ENCODE measurements around the gene TIMM8A. TPM values are rescaled to one million over a fixed set of nuclear protein-coding genes. Genes with fewer than 3 reads are reported as not detected.

Gene TIMM8A
- polyA plus RNA-seq, 3 donors = 1.9 to 2.5 (median 2.4) TPM

DNA sequence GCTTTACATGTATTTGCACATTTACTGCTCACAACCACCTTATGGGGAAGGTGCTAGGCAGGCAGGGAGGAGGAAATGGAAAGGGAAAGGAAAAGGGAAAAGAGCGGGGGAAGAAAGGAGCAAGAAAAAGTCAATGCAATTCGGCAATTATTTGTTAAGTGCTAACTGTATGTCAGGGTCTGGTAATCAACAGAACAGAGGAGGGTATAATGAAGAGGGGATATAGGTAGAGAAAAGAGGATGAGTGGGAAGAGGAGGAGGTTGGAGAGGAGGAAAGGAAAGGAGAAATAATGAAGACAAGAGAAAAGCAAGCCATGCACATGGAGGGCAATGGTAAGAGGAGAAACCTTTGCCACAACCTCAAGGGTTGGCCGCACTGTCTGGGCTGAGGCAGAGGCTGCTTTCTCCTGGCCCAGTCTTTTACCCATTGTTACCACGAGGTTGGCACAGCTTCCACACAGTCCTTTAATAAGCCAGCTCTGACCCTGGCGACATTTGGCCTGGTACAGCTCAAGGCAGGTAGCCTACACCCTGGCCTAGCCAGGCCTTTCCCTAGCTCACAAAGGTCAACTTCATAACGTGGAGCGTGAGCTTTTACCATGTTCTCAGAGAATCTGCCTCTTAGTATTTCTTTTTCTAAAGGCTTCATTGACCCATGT lies 36.6 kb upstream of the TIMM8A start:
- H3K27ac ChIP-seq (ENCODE audit: low read depth in 1 of 2, low read length in 2 of 2) = peak overlapping the region; percentile 74 to 87
- TF ChIP-seq, protein P1, sequence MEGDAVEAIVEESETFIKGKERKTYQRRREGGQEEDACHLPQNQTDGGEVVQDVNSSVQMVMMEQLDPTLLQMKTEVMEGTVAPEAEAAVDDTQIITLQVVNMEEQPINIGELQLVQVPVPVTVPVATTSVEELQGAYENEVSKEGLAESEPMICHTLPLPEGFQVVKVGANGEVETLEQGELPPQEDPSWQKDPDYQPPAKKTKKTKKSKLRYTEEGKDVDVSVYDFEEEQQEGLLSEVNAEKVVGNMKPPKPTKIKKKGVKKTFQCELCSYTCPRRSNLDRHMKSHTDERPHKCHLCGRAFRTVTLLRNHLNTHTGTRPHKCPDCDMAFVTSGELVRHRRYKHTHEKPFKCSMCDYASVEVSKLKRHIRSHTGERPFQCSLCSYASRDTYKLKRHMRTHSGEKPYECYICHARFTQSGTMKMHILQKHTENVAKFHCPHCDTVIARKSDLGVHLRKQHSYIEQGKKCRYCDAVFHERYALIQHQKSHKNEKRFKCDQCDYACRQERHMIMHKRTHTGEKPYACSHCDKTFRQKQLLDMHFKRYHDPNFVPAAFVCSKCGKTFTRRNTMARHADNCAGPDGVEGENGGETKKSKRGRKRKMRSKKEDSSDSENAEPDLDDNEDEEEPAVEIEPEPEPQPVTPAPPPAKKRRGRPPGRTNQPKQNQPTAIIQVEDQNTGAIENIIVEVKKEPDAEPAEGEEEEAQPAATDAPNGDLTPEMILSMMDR (IDR thresholded peaks at IDR 0.05) = no peak
- peaks cover 5% of the 10 kb centered on the region for H4K20me1 ChIP-seq (ENCODE audit: insufficient read depth, low read length)
- no peaks in the 10 kb centered on the region for H3K9me3 ChIP-seq (replicated peaks in 1 of 2; ENCODE audit: control insufficient read depth in 1 of 2, insufficient read depth in 1 of 2, low read length in 2 of 2)
- peak overlapping the region; percentile 65 for H3K9ac ChIP-seq (ENCODE audit: insufficient read depth, low read length, poor library complexity, severe bottlenecking)
- intact Hi-C loops (cut with micrococcal nuclease) = no loop called here
- WGBS (ENCODE audit: insufficient coverage) = 42% methylated on average over 2 of the region's 7 CpGs
- H3K9me3 Mint-ChIP-seq = no peaks in the 10 kb centered on the region
- peaks cover 54% of the 10 kb centered on the region for H3K79me2 ChIP-seq (ENCODE audit: insufficient read depth, low read length)
- H3K4me2 ChIP-seq (replicated peaks; ENCODE audit: extremely low read depth, low read length, poor library complexity, severe bottlenecking) = peak overlapping the region; percentile 74
- H3K36me3 ChIP-seq (replicated peaks in 1 of 2; ENCODE audit: control insufficient read depth in 1 of 2, insufficient read depth in 2 of 2, low read length in 2 of 2) = no peaks in the 10 kb centered on the region
- peak overlapping the region; percentile 86 to 98 for H3K4me3 Mint-ChIP-seq
- DNase-seq = no peak
- peak overlapping the region; percentile 66 to 88 (median 82) for H3K4me3 ChIP-seq (replicated peaks in 1 of 3; ENCODE audit: low read depth in 2 of 3, low read length in 3 of 3)
- no peaks in the 10 kb centered on the region for H3K27me3 ChIP-seq (ENCODE audit: control insufficient read depth in 2 of 2, insufficient read depth in 2 of 2, low read length in 2 of 2)
- peak overlapping the region; percentile 92 to 98 (median 95) for H3K27ac Mint-ChIP-seq
- peaks cover 35% of the 10 kb centered on the region for H3K4me1 Mint-ChIP-seq
- no peaks in the 10 kb centered on the region for H3K36me3 Mint-ChIP-seq
- H3K27me3 Mint-ChIP-seq (ENCODE audit: low read depth in 3 of 3) = no peaks in the 10 kb centered on the region
- peaks cover 37 to 47% of the 10 kb centered on the region in 2 donors for H3K4me1 ChIP-seq (ENCODE audit: control insufficient read depth in 1 of 2, insufficient read depth in 2 of 2, low read length in 2 of 2)
- peak overlapping the region; percentile 80 for H2AFZ ChIP-seq (ENCODE audit: insufficient read depth, low read depth, low read length, poor library complexity, severe bottlenecking)

DNA sequence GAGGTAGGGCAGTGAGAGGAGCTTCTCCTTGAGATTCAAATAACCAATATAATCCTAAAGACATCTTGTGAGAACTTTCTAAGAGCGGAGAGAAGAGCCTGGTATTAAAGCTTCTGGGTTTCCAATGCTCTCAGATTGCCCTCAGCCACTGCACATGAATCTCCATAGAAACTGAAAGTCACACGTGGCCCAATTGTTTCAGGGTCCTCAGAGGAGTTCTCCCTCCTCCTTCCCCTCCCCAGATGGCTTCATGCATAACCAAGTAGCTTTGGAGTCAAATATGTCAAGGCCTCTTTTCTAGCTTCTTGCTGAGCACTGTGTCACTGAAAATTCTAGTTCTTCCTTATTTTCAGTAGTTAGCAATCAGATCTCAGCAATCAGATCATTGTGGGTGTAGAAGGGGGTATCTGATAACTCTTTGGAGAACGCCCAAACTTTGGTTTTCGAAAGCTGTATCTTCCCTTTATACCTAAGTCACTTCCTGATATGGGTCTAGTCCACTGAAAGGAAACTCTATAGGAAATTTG lies 35.2 kb upstream of the TIMM8A start:
- Histone ChIP-seq H3K79me2 (ENCODE audit: insufficient read depth, low read length) (peaks cover 66% of the 10 kb centered on the region), H4K20me1 (ENCODE audit: insufficient read depth, low read length) (peaks cover 5% of the 10 kb centered on the region), H3K4me2 (replicated peaks; ENCODE audit: extremely low read depth, low read length, poor library complexity, severe bottlenecking) (peak overlapping the region; percentile 45), H3K27ac (ENCODE audit: low read depth in 1 of 2, low read length in 2 of 2) (peak overlapping the region in 1 of 2 donors; percentile 58), H2AFZ (ENCODE audit: insufficient read depth, low read depth, low read length, poor library complexity, severe bottlenecking) (no peak overlapping the region), H3K9me3 (replicated peaks in 1 of 2; ENCODE audit: control insufficient read depth in 1 of 2, insufficient read depth in 1 of 2, low read length in 2 of 2) (no peaks in the 10 kb centered on the region), H3K27me3 (ENCODE audit: control insufficient read depth in 2 of 2, insufficient read depth in 2 of 2, low read length in 2 of 2) (no peaks in the 10 kb centered on the region), H3K4me3 (replicated peaks in 1 of 3; ENCODE audit: low read depth in 2 of 3, low read length in 3 of 3) (peak overlapping the region in 1 of 3 experiments; percentile 31), H3K9ac (ENCODE audit: insufficient read depth, low read length, poor library complexity, severe bottlenecking) (no peak overlapping the region), H3K36me3 (replicated peaks in 1 of 2; ENCODE audit: control insufficient read depth in 1 of 2, insufficient read depth in 2 of 2, low read length in 2 of 2) (no peaks in the 10 kb centered on the region), H3K4me1 (ENCODE audit: control insufficient read depth in 1 of 2, insufficient read depth in 2 of 2, low read length in 2 of 2) (peaks cover 36 to 46% of the 10 kb centered on the region in 2 donors)
- H3K27ac Mint-ChIP-seq = peak overlapping the region; percentile 31 to 81 (median 56)
- no peaks in the 10 kb centered on the region for H3K36me3 Mint-ChIP-seq
- no CpG with 5 or more reads among the region's 4 CpGs for WGBS (ENCODE audit: insufficient coverage)
- no peaks in the 10 kb centered on the region for H3K9me3 Mint-ChIP-seq
- H3K27me3 Mint-ChIP-seq (ENCODE audit: low read depth in 3 of 3) = no peaks in the 10 kb centered on the region
- peaks cover 35% of the 10 kb centered on the region for H3K4me1 Mint-ChIP-seq
- TF ChIP-seq, protein P1 (IDR thresholded peaks at IDR 0.05) = no peak
- no peak for DNase-seq
- intact Hi-C loops (cut with micrococcal nuclease) = no loop called here
- peak overlapping the region; percentile 49 to 69 for H3K4me3 Mint-ChIP-seq

Measured in CD14-positive monocyte (primary cell).